Ishikawa (cell line): ENCODE results near the gene ATG5.

Experiments
- CEBPB ChIP-seq: IDR thresholded peaks from 2 replicates; pipeline ENCODE4 v1.6.1; 2012
- CREB1 ChIP-seq: IDR thresholded peaks from 2 replicates; pipeline ENCODE4 v1.6.1; 2012; ENCODE audit warnings: low read depth
- EGR1 ChIP-seq: IDR thresholded peaks from 2 replicates; pipeline ENCODE4 v1.6.1; 2012
- EP300 ChIP-seq: IDR thresholded peaks from 2 replicates; pipeline ENCODE4 v1.6.1; 2012; ENCODE audit warnings: borderline replicate concordance
- FOXM1 ChIP-seq: IDR thresholded peaks from 2 replicates; pipeline ENCODE4 v1.6.1; 2012; ENCODE audit warnings: low read depth, borderline replicate concordance
- NFIC ChIP-seq: IDR thresholded peaks from 2 replicates; pipeline ENCODE4 v1.6.1; 2012
- RAD21 ChIP-seq: IDR thresholded peaks from 2 replicates; pipeline ENCODE4 v1.6.1; 2012; ENCODE audit warnings: low read depth
- REST ChIP-seq: IDR thresholded peaks from 2 replicates; pipeline ENCODE4 v1.6.1; 2012; ENCODE audit warnings: low read depth, mild to moderate bottlenecking
- TAF1 ChIP-seq: IDR thresholded peaks from 2 replicates; pipeline ENCODE4 v1.6.1; 2012; ENCODE audit warnings: low read depth, mild to moderate bottlenecking
- TCF12 ChIP-seq: IDR thresholded peaks from 2 replicates; pipeline ENCODE4 v1.6.1; 2012; ENCODE audit warnings: low read depth
- TEAD4 ChIP-seq: IDR thresholded peaks from 2 replicates; pipeline ENCODE4 v1.6.1; 2012
- USF1 ChIP-seq: IDR thresholded peaks from 2 replicates; pipeline ENCODE4 v1.6.1; 2012
- YY1 ChIP-seq: IDR thresholded peaks from 2 replicates; pipeline ENCODE4 v1.6.1; 2012; ENCODE audit warnings: low read depth
- ZBTB7A ChIP-seq: IDR thresholded peaks from 2 replicates; pipeline ENCODE4 v1.6.1; 2012; ENCODE audit warnings: low read depth
- TF ChIP-seq, protein P1 (sequence below): IDR thresholded peaks from 2 replicates; pipeline ENCODE4 v1.6.1; 2012

Gene ATG5

GRCh38 chr6:106145144-106145543 lies 180.4 kb downstream of the ATG5 start:
- no peak for TF ChIP-seq TCF12
- no peak for TF ChIP-seq CEBPB
- no peak for TF ChIP-seq YY1
- TF ChIP-seq ZBTB7A: no peak
- TF ChIP-seq NFIC: no peak
- no peak for TF ChIP-seq TEAD4
- TF ChIP-seq CREB1: no peak
- TF ChIP-seq, protein P1, sequence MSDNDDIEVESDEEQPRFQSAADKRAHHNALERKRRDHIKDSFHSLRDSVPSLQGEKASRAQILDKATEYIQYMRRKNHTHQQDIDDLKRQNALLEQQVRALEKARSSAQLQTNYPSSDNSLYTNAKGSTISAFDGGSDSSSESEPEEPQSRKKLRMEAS: no peak
- no peak for TF ChIP-seq EP300
- no peak for TF ChIP-seq FOXM1
- TF ChIP-seq REST: no peak

DNA sequence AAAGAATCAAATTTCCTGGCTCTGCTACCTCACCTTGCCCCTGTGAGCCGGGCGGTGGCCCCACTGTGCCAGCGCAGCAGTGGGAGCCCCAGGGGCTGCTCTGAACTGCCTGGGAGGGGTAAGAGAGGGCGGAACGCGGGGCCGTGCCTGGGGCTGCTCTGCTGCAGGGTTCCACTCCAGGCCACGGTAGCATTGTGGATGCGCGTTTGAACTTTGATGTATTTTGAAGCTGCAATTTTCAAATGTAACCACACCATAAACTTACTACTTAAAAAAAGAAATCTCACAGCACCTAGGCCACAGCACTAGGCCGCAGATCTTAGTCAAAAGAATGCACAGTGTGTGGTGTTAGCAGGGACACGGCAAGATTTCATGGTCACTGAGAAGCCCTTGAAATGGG lies 181.9 kb downstream of the ATG5 start:
- TF ChIP-seq TCF12 (no peak), CREB1 (no peak), FOXM1 (no peak), REST (no peak), RAD21 (no peak), CEBPB (no peak), EP300 (no peak), ZBTB7A (no peak)
- TF ChIP-seq, protein P1: no peak

GRCh38 chr6:106142876-106143431 lies 182.6 kb downstream of the ATG5 start:
- TF ChIP-seq TCF12 (no peak), TEAD4 (no peak), YY1 (no peak), CREB1 (no peak), REST (no peak)

DNA sequence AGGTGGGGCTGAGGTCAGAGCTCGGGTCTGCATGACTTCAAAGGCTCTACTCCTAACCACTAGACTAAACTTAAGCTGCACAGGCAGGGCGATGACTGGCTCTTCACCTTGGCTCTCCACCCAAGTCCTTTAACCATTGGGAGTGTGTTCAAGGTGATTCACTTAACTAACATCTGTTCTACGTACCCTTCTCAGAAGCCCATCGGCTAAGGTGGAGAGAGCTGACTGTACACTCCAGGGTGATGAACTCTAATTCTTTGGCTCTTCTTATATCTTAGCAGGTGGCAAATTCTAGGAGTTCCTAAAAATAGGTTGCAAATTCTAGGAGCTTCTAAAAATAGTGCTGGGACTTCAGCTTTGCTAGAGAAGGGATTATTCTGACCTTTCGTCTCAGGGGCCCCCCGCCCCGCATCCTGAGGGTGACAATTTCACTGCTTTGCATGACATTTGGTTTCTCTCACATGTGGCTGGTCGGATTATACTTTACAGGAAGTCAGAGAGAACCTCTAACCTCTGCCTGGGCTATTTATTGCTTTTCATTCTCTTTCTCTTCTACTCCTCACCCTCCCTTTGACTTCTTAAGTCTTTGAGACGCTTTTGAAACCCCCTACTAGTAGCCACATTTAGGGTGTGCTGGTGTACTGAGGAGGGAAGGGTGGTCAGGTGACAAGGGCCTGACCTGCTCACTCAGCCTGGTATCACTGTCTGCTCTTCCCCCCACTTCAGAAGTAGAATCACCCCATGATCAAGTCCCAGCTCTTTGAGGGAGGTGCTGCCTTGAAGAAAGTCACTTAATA lies 183.9 kb downstream of the ATG5 start:
- TF ChIP-seq USF1 (no peak), EGR1 (no peak)

DNA sequence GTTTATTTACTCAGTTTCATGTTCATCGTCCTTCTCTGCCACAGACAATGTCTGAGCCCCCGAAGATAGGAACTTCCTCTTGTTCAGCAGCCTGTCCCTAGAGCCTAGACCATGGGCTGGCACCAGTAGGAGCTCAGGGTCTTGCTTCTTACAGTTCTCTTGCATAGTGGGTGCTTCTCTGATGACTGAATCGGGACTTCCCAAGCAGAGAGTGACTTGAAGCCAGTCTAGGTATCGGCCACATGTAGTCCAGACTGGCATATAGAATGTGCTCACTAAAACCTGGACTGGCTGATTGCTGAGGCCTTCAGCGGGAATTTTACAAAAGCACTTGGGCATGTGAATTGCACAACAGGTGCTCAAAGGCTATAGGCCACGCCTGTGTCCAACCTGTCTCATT lies 187.4 kb downstream of the ATG5 start:
- TF ChIP-seq NFIC: no peak
- 0 out of 2 replicates have a peak, but pooled peaks have one; percentile 38 for TF ChIP-seq CEBPB

DNA sequence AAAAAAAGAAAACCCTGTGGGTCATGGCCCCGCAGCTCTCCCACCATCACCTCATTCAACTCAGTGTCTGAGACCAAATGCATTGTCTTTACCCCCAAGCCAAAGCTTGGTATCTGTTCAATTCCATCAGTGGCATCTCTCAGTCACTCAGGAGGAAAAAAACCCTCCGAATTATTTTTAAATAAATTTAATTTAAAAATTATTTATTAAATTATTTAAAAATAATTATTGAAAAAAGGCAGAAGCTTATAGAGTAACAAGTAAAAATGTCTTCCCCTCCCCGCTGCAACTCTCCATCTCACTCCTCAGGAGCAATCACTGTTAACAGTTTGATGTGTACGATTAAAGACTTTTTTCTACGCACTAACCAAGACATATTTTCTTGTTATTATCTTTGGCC lies 188.7 kb downstream of the ATG5 start:
- TF ChIP-seq NFIC (no peak), REST (no peak), YY1 (no peak), CEBPB (no peak), EGR1 (no peak), ZBTB7A (no peak), EP300 (no peak), CREB1 (no peak), TEAD4 (no peak), TCF12 (no peak), RAD21 (no peak), FOXM1 (no peak), USF1 (no peak), TAF1 (no peak)
- TF ChIP-seq, protein P1: no peak
